Liver (tissue), 9 donors: ENCODE data around the gene HDDC2. TPM values are rescaled to one million over a fixed set of nuclear protein-coding genes. Genes with fewer than 3 reads are reported as not detected.
A peak's percentile ranks its signal among the peaks of the same experiment; 100 is the strongest.

Experiments used
- DNase-seq: peaks from one replicate; pipeline ENCODE4 v3.0.0-alpha.2; 2017; ENCODE audit warnings: low spot score
- H3K27ac ChIP-seq, 2 donors: one replicate each; pipeline ENCODE4 v1.7.0; 2013; ENCODE audit warnings: inconsistent platforms in 2 of 2, low read length in 2 of 2, control low read depth in 1 of 2, low read depth in 1 of 2, mild to moderate bottlenecking in 1 of 2
- H3K27me3 ChIP-seq, 4 donors: one replicate each; pipeline versions ENCODE4 v1.6.1 to v1.7.0; 2013; ENCODE audit warnings: low read length in 3 of 4, inconsistent platforms in 1 of 4, mild to moderate bottlenecking in 1 of 4, moderate library complexity in 1 of 4; ENCODE audit not compliant: control insufficient read depth in 4 of 4, insufficient read depth in 4 of 4
- H3K36me3 ChIP-seq, 4 donors: one replicate each; pipeline versions ENCODE4 v1.6.1 to v1.7.0; 2013; ENCODE audit warnings: low read length in 3 of 4, mild to moderate bottlenecking in 3 of 4, low read depth in 1 of 4, moderate library complexity in 1 of 4; ENCODE audit not compliant: control insufficient read depth in 4 of 4, insufficient read depth in 3 of 4
- H3K4me1 ChIP-seq, 4 donors: one replicate each; pipeline versions ENCODE4 v1.6.1 to v1.7.0; 2013; ENCODE audit warnings: low read length in 3 of 4, mild to moderate bottlenecking in 3 of 4, moderate library complexity in 1 of 4; ENCODE audit not compliant: control insufficient read depth in 4 of 4, insufficient read depth in 4 of 4
- H3K4me3 ChIP-seq, 3 donors: one replicate each; pipeline versions ENCODE4 v1.6.1 to v1.7.0; 2013; ENCODE audit warnings: low read length in 3 of 3, control low read depth in 1 of 3, low read depth in 1 of 3, mild to moderate bottlenecking in 1 of 3
- H3K9ac ChIP-seq, 2 donors: one replicate each; pipeline ENCODE4 v1.7.0; 2013; ENCODE audit warnings: low read length in 2 of 2, mild to moderate bottlenecking in 2 of 2, moderate library complexity in 2 of 2, control low read depth in 1 of 2, low read depth in 1 of 2
- H3K9me3 ChIP-seq, 4 donors: one replicate each; pipeline versions ENCODE4 v1.6.1 to v1.7.0; 2013; ENCODE audit warnings: low read length in 3 of 4; ENCODE audit not compliant: control insufficient read depth in 4 of 4
- ATF3 ChIP-seq: IDR thresholded peaks from 2 replicates; pipeline ENCODE4 v1.6.1; 2016; ENCODE audit warnings: antibody characterized with exemption
- CTCF ChIP-seq: fragments of 150-350 bp; IDR thresholded peaks from 2 replicates; pipeline ENCODE4 v1.5.1; 2017; ENCODE audit warnings: improper control_type of control experiment, low read depth, low read length; ENCODE audit not compliant: missing input control
- EGR1 ChIP-seq, 2 donors: IDR thresholded peaks; 2 replicates each; pipeline ENCODE4 v1.6.1; 2016 to 2018; ENCODE audit warnings: antibody characterized with exemption in 2 of 2, low read depth in 2 of 2
- FOXA1 ChIP-seq: IDR thresholded peaks from 2 replicates; pipeline ENCODE4 v1.6.1; 2016; ENCODE audit warnings: antibody characterized with exemption
- FOXA2 ChIP-seq: IDR thresholded peaks from 2 replicates; pipeline ENCODE4 v1.6.1; 2016; ENCODE audit warnings: antibody characterized with exemption
- GABPA ChIP-seq, 2 donors: IDR thresholded peaks in 1 of 2; conservative IDR thresholded peaks in 1 of 2; 2 replicates each; pipeline ENCODE4 v1.6.1; 2016; ENCODE audit warnings: antibody characterized with exemption in 2 of 2, mild to moderate bottlenecking in 1 of 2, moderate library complexity in 1 of 2
- HNF4A ChIP-seq, 2 donors: conservative IDR thresholded peaks; 2 replicates each; pipeline ENCODE4 v1.6.1; 2016; ENCODE audit warnings: antibody characterized with exemption in 2 of 2, mild to moderate bottlenecking in 2 of 2
- HNF4G ChIP-seq: IDR thresholded peaks from 2 replicates; pipeline ENCODE4 v1.6.1; 2016; ENCODE audit warnings: antibody characterized with exemption
- JUND ChIP-seq, 2 donors: IDR thresholded peaks; 2 replicates each; pipeline ENCODE4 v1.6.1; 2016; ENCODE audit warnings: antibody characterized with exemption in 2 of 2
- MAX ChIP-seq: IDR thresholded peaks from 2 replicates; pipeline ENCODE4 v1.6.1; 2016; ENCODE audit warnings: antibody characterized with exemption
- NR2F2 ChIP-seq: IDR thresholded peaks from 2 replicates; pipeline ENCODE4 v1.6.1; 2016; ENCODE audit warnings: antibody characterized with exemption
- RAD21 ChIP-seq, 2 donors: IDR thresholded peaks; 2 replicates each; pipeline ENCODE4 v1.6.1; 2016; ENCODE audit warnings: antibody characterized with exemption in 2 of 2, mild to moderate bottlenecking in 2 of 2
- REST ChIP-seq: IDR thresholded peaks from 2 replicates; pipeline ENCODE4 v1.6.1; 2016; ENCODE audit warnings: antibody characterized with exemption, mild to moderate bottlenecking
- RXRA ChIP-seq, 2 donors: IDR thresholded peaks; 2 replicates each; pipeline ENCODE4 v1.6.1; 2017 to 2018; ENCODE audit warnings: antibody characterized with exemption in 2 of 2, mild to moderate bottlenecking in 1 of 2
- SP1 ChIP-seq: IDR thresholded peaks from 2 replicates; pipeline ENCODE4 v1.6.1; 2018; ENCODE audit warnings: antibody characterized with exemption, mild to moderate bottlenecking
- TAF1 ChIP-seq: conservative IDR thresholded peaks from 2 replicates; pipeline ENCODE4 v1.6.1; 2016; ENCODE audit warnings: antibody characterized with exemption, mild to moderate bottlenecking
- YY1 ChIP-seq: IDR thresholded peaks from 2 replicates; pipeline ENCODE4 v1.6.1; 2016; ENCODE audit warnings: antibody characterized with exemption, mild to moderate bottlenecking
- ZBTB33 ChIP-seq: IDR thresholded peaks from 2 replicates; pipeline ENCODE4 v1.6.1; 2016; ENCODE audit warnings: antibody characterized with exemption
- WGBS: extraction: QIAGEN DNeasy Blood & Tissue Kit; methylation state at CpG from one replicate; pipeline ENCODE4 v1.1.7; 2013; 5-methylcytosine and 5-hydroxymethylcytosine counted together
- polyA plus RNA-seq, 2 donors: library from polyadenylated mRNA; stranded (reverse) in 1 of 2; unstranded in 1 of 2; fragments of 200-250 nt in 1 of 2; fragments of >200 nt in 1 of 2; fragmentation: Nextera tagmentation in 1 of 2; extraction: Ambion mirVana in 1 of 2; gene quantifications; one replicate each; pipeline versions ENCODE4 v1.2.1 to v1.2.3, GENCODE V29; 2013 to 2015
- total RNA-seq, 2 donors: library from RNA; depleted of rRNA; stranded (reverse); fragments of >200 nt; gene quantifications; one replicate each; pipeline ENCODE4 v1.2.3, GENCODE V29; 2014
- donor health status: healthy.
- donor health status: healthy.
- donor health status: healthy.
- donor health status: healthy.
- donor health status: healthy.

Gene HDDC2
- total and polyA plus RNA-seq, 4 donors, result 8.8 to 21.0 (median 11.8) TPM

GRCh38 chr6:125312478-125312877 lies 10.7 kb upstream of the HDDC2 start:
- WGBS, result 34% methylated on average over 2 of the region's 2 CpGs
- no peaks in the 10 kb centered on the region for H3K9me3 ChIP-seq
- H3K4me1 ChIP-seq, result peaks cover 0 to 22% (median 16%) of the 10 kb centered on the region in 4 donors
- no peak overlapping the region for H3K9ac ChIP-seq
- H3K4me3 ChIP-seq, result no peak overlapping the region
- DNase-seq, result no peak
- H3K36me3 ChIP-seq, result no peaks in the 10 kb centered on the region
- peak overlapping the region; percentile 40 to 64 for H3K27ac ChIP-seq
- TF ChIP-seq SP1 (peak; percentile 89), ATF3 (peak; percentile 11), REST (peak; percentile 66), MAX (peak; percentile 51), FOXA1 (peak; percentile 74), CTCF (no peak), YY1 (peak; percentile 82), ZBTB33 (no peak), JUND (IDR thresholded peaks at IDR 0.05) (peak in 1 of 2 donors; percentile 69), RXRA (IDR thresholded peaks at IDR 0.05) (peak; percentile 96 to 97), FOXA2 (peak; percentile 71), NR2F2 (peak; percentile 84), HNF4A (conservative IDR thresholded peaks at IDR 0.05) (peak; percentile 75 to 84), HNF4G (peak; percentile 25), TAF1 (no peak), RAD21 (IDR thresholded peaks at IDR 0.05) (peak; percentile 49 to 59), GABPA (IDR thresholded peaks at IDR 0.05 in 1 of 2, conservative IDR thresholded peaks at IDR 0.05 in 1 of 2) (no peak), EGR1 (IDR thresholded peaks at IDR 0.05; ENCODE audit: low read depth in 2 of 2) (peak in 1 of 2 donors; percentile 53)
- no peaks in the 10 kb centered on the region for H3K27me3 ChIP-seq
